ENCODE results near the gene FAT1.

Gene FAT1

DNA sequence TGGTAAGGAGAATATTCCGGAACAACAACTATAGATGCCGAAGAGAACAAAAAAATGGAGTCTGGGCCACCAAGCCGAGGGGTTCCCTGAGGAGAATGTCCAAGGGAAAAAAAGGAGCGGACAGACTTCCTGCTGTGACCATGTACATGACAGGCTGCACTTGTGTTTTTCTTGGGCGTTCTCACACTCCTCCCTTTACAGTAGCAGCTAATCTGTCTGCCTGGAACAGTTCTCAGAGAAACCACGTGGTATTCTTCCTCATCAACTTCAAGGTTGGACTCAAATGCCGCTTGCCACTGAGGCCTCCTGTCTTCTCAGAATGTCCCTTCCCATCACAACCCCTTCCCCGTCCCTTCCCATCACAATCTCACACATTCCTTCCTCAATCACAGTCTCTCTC, 137.5 kb downstream of the FAT1 start:
- DNase-seq, result no peak
- H3K27me3 ChIP-seq, result peaks cover 5% of the 10 kb centered on the region; the same call in 1 of the 2 replicates
- no peaks in the 10 kb centered on the region for H3K4me1 ChIP-seq
- no peak for TF ChIP-seq CTCF (IDR thresholded peaks at IDR 0.05; ENCODE audit: low read depth, low read length)
- no peaks in the 10 kb centered on the region for H3K36me3 ChIP-seq
- no peak overlapping the region for H3K4me3 ChIP-seq (ENCODE audit: low read depth, low read length)
- no peaks in the 10 kb centered on the region for H3K9me3 ChIP-seq

- Histone ChIP-seq H3K36me3 (no peaks in the 10 kb centered on the region), H3K9me3 (no peaks in the 10 kb centered on the region), H3K4me1 (no peaks in the 10 kb centered on the region), H3K27me3 (no peaks in the 10 kb centered on the region), H3K4me3 (ENCODE audit: low read depth, low read length) (no peak overlapping the region)
- no peak for DNase-seq
- TF ChIP-seq CTCF (IDR thresholded peaks at IDR 0.05; ENCODE audit: low read depth, low read length), result no peak
These were observed 138.7 kb downstream of the FAT1 start for GRCh38 chr4:186584912-186585311.

DNA sequence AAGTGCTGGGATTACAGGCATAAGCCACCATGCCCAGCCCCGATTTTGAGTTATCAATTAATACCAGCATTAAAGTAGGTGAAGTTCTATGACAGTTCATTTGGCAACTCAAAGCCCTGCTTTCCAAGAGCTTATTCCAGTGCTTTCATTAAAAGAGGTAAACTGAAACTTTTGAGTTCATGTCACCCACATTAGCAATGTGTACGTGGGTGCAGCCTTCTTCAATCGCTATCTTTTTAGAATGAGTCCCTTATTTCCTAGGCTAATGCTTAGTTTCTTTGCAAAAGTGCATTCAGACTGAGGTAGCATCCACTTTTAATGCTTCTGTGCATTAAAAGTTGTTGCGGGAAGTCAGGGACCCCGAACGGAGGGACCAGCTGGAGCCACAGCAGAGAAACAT, 142.2 kb downstream of the FAT1 start:
- no peaks in the 10 kb centered on the region for H3K4me1 ChIP-seq
- DNase-seq, result no peak
- TF ChIP-seq CTCF (IDR thresholded peaks at IDR 0.05; ENCODE audit: low read depth, low read length), result no peak
- H3K9me3 ChIP-seq, result no peaks in the 10 kb centered on the region
- no peaks in the 10 kb centered on the region for H3K27me3 ChIP-seq
- no peaks in the 10 kb centered on the region for H3K36me3 ChIP-seq
- no peak overlapping the region for H3K4me3 ChIP-seq (ENCODE audit: low read depth, low read length)

GRCh38 chr4:186580669-186581068, 143.0 kb downstream of the FAT1 start:
- Histone ChIP-seq H3K4me3 (ENCODE audit: low read depth, low read length) (no peak overlapping the region), H3K27me3 (no peaks in the 10 kb centered on the region), H3K9me3 (no peaks in the 10 kb centered on the region), H3K4me1 (no peaks in the 10 kb centered on the region), H3K36me3 (no peaks in the 10 kb centered on the region)
- DNase-seq, result no peak
- TF ChIP-seq CTCF (IDR thresholded peaks at IDR 0.05; ENCODE audit: low read depth, low read length), result no peak

DNA sequence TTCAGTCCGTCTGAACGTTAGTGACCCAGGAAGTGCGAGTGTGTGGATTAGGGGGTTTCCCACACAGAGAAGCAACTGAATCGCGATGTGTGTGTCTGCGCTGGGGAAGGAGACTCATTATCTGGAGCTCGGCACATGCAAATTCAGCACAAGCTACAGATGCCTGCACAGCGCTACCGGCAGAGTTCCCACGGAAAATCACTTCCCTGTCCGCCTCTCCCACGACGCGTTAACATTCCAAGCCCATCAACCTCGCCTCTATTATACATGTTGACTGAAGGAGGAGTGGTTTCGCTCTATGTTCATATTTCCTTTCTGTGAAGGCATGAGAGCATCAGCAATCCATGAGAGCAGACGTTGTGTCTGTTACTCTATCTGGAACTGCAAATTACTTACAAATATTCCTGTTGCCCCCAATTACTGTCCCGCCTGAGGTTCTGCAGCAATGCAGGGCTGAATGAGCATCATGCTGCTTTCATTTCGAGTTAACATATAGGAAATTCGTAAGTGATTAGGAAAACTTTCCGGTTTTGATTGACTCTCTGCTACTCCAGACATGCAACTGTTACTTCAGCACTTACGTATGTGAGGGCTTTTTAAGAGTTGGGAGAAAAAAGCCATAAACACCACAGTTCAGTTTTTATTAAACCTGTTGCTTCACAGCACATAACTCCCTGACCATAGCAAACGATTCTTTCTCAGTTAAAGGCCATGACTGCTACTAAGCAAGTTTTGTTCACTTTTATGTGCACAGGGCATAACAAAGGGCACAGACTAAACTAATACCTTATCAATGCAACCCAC, 153.3 kb downstream of the FAT1 start:
- no peaks in the 10 kb centered on the region for H3K36me3 ChIP-seq
- peaks cover 13% of the 10 kb centered on the region for H3K27me3 ChIP-seq
- no peak for TF ChIP-seq CTCF (IDR thresholded peaks at IDR 0.05; ENCODE audit: low read depth, low read length)
- H3K4me3 ChIP-seq (ENCODE audit: low read depth, low read length), result no peak overlapping the region
- DNase-seq, result no peak
- no peaks in the 10 kb centered on the region for H3K4me1 ChIP-seq
- H3K9me3 ChIP-seq, result no peaks in the 10 kb centered on the region

DNA sequence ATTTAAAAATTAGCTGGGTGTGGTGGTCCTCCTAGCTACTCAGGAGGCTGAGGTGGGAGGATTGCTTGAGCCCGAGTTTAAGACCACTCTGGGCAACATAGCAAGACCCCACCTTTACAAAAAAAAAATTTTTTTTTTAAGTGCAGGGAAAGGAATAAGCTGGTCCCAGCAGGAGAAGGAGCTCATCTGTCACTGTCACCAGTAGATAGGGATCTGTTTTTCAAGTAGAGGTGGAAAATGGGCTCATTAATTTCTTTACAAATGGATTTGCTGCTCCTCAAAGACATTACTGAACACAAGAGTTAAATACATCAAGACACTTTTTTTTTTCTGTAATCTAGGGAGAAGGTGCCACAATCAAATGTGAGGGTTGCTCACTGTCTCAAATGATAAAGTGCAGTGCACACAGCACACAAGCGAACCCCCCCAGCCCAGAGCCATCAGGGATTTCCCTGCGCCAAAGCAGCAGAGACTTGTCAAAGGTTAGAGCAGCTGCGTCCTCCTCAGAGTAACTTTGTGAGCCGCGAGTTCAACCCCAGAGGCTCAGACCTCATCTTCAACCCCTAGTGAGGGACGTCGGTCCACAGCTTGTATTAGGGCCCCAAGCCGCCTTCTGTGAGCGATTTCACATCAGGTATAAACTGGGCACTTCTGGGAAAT, 154.0 kb downstream of the FAT1 start:
- Histone ChIP-seq H3K4me1 (no peaks in the 10 kb centered on the region), H3K27me3 (peaks cover 13% of the 10 kb centered on the region), H3K36me3 (no peaks in the 10 kb centered on the region), H3K9me3 (no peaks in the 10 kb centered on the region), H3K4me3 (ENCODE audit: low read depth, low read length) (no peak overlapping the region)
- DNase-seq, result no peak
- TF ChIP-seq CTCF (IDR thresholded peaks at IDR 0.05; ENCODE audit: low read depth, low read length), result no peak
